A549 (cell line): ENCODE data around the gene ABLIM3.

Experiments used
- EHF ChIP-seq: fragments of 250-450 bp; sonication (Bioruptor Pico); IDR thresholded peaks from 2 replicates; pipeline ENCODE4 v1.5.0; 2020; ENCODE audit warnings: mild to moderate bottlenecking
- JUN ChIP-seq, 2 experiments: fragments of >200 bp; sonication (Bioruptor Twin); formaldehyde crosslinking; IDR thresholded peaks; 2 replicates in 1 of 2; 3 replicates in 1 of 2; pipeline ENCODE4 v1.6.1; 2016 to 2017
- MAFK ChIP-seq: fragments of 450-650 bp; IDR thresholded peaks from 2 replicates; pipeline ENCODE4 v1.6.1; 2014; ENCODE audit not compliant: partially characterized antibody
- NR3C1 ChIP-seq: fragments of >200 bp; sonication (Bioruptor Twin); formaldehyde crosslinking; IDR thresholded peaks from 3 replicates; pipeline ENCODE4 v1.6.1; 2017
- POLR2A ChIP-seq: IDR thresholded peaks from 2 replicates; pipeline ENCODE4 v1.6.1; 2012; ENCODE audit warnings: mild to moderate bottlenecking, low read length
- POLR2AphosphoS2 ChIP-seq: conservative IDR thresholded peaks from 2 replicates; pipeline ENCODE4 v1.6.1; 2012; ENCODE audit warnings: low read length, improper control_type of control experiment, inconsistent platforms
- RAD21 ChIP-seq, 2 experiments: fragments of >200 bp in 1 of 2; sonication (Bioruptor Twin) in 1 of 2; formaldehyde crosslinking in 1 of 2; IDR thresholded peaks in 1 of 2; conservative IDR thresholded peaks in 1 of 2; 2 replicates in 1 of 2; 3 replicates in 1 of 2; pipeline ENCODE4 v1.6.1; 2012 to 2018; ENCODE audit warnings: inconsistent platforms in 1 of 2
- REST ChIP-seq: fragments of 200-600 bp; sonication (generic); IDR thresholded peaks from 2 replicates; pipeline ENCODE4 v1.6.1; 2016; ENCODE audit warnings: antibody characterized with exemption, mild to moderate bottlenecking, moderate library complexity
- TF ChIP-seq, protein P1 (sequence below): fragments of >200 bp; sonication (Bioruptor Twin); formaldehyde crosslinking; IDR thresholded peaks from 3 replicates; pipeline ENCODE4 v1.5.1; 2016

DNA sequence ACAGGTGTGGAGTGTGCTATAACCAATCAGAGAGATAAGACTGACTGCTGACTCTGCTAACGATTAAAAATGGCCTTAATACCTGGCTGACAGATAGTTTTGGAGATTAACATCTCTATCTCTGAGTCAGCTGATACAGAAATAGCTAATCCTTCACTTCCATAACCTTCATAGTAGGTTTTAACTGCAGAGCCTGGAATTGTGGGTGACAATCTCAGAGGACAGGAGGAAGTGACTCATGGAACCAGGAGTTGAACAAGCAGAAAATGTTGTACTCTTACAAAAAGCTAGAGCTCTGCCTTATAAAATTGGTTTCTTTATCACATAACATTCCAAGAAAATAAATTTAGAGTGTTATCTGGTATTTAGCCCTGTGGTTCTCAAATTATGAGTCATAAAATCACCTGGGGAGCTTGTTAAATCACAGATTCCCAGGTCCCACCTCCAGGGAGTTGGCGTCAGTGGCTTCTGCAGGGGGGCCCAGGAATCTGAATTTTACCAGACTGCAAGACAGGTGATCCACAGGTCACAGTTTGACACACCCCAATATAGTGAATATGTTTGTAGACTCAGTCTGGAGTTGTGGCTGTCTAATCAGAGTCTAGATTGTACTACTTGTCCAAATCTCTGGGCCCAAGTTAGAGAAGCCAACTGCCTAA is 86.0 kb downstream of the ABLIM3 start:
- TF ChIP-seq, protein P1, sequence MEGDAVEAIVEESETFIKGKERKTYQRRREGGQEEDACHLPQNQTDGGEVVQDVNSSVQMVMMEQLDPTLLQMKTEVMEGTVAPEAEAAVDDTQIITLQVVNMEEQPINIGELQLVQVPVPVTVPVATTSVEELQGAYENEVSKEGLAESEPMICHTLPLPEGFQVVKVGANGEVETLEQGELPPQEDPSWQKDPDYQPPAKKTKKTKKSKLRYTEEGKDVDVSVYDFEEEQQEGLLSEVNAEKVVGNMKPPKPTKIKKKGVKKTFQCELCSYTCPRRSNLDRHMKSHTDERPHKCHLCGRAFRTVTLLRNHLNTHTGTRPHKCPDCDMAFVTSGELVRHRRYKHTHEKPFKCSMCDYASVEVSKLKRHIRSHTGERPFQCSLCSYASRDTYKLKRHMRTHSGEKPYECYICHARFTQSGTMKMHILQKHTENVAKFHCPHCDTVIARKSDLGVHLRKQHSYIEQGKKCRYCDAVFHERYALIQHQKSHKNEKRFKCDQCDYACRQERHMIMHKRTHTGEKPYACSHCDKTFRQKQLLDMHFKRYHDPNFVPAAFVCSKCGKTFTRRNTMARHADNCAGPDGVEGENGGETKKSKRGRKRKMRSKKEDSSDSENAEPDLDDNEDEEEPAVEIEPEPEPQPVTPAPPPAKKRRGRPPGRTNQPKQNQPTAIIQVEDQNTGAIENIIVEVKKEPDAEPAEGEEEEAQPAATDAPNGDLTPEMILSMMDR = no peak
- TF ChIP-seq RAD21 (conservative IDR thresholded peaks at IDR 0.05 in 1 of 2, IDR thresholded peaks at IDR 0.05 in 1 of 2) (no peak), EHF (CRISPR knock-in tag) (no peak), MAFK (no peak), NR3C1 (no peak), POLR2A (no peak), JUN (IDR thresholded peaks at IDR 0.05) (no peak), REST (no peak), POLR2AphosphoS2 (no peak)
